Neuron (in vitro differentiated cells): ENCODE results near the gene HOXB4.

Experiments used
- H2AFZ ChIP-seq: one replicate; pipeline ENCODE4 v1.6.1; 2013; ENCODE audit warnings: low read depth, mild to moderate bottlenecking, inconsistent platforms, low read length, moderate library complexity
- H3K27me3 ChIP-seq: one replicate; pipeline ENCODE4 v1.6.1; 2013; ENCODE audit warnings: low read length; ENCODE audit not compliant: insufficient read depth
- H3K36me3 ChIP-seq: one replicate; pipeline ENCODE4 v1.6.1; 2013; ENCODE audit warnings: low read length; ENCODE audit not compliant: insufficient read depth
- H3K4me1 ChIP-seq: one replicate; pipeline ENCODE4 v1.6.1; 2013; ENCODE audit warnings: low read length; ENCODE audit not compliant: insufficient read depth
- H3K4me3 ChIP-seq: 2 replicates; pipeline ENCODE4 v1.5.1; 2013; ENCODE audit warnings: mild to moderate bottlenecking, low read length, moderate library complexity
- H3K9me3 ChIP-seq: one replicate; pipeline ENCODE4 v1.6.1; 2013; ENCODE audit warnings: low read length

Gene HOXB4

DNA sequence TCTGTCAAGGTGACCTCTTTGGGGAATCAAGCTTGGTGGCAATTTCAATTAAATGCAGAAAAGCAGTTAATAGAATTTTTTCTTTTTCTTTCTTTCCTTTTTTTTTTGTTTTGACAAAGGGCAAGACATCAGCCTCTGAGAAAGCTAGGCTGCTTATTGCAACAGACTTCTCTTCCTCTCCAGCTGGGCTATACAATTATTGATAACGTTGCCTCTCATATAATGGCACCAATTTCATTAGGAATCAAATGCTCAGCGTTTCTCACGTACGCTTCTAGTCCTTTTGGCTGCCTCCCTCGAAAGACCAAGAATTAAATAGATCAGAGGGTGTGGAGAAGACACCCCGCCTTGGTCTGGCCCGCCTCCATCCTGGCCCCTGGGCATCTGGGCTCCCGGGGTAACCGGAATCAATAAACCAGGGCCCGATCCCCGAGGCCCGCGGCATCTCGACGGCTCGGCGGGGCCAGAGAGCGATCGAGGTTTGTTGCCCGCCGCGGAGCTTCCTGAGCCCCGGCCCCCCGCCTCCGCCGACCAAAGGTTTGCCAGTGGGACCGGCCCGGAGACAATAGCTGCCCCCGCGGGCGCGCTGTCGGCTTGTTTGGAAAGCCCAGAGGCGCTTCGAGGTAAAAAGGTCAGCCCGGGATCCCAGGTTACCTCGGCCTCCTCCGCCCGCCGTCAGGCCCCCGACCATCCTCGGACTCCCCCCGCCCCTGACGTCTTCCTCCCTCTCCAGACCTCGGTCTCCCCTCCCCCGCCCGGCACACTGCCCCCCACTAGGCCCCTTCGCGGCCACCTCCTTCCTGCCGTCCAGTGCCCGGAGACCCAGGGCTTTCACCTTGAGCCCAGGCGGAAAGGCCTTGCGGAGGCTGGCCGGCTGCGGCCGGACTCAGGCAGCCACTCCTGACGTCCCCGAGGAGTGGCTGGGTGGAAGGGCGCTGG lies 51.3 kb downstream of the HOXB4 start:
- H3K27me3 ChIP-seq, result peaks cover 77% of the 10 kb centered on the region
- H3K9me3 ChIP-seq, result no peaks in the 10 kb centered on the region
- no peaks in the 10 kb centered on the region for H3K36me3 ChIP-seq
- no peak overlapping the region for H3K4me3 ChIP-seq
- no peaks in the 10 kb centered on the region for H3K4me1 ChIP-seq
- H2AFZ ChIP-seq, result no peak overlapping the region
